GM12865 (cell line): Measurements from ENCODE around the gene SYTL2.

Experiments used
- DNase-seq: peaks from one replicate; pipeline ENCODE4 v3.0.0; 2010; ENCODE audit warnings: low read depth
- H3K4me3 ChIP-seq: 2 replicates; pipeline ENCODE4 v1.5.1; 2011; ENCODE audit warnings: mild to moderate bottlenecking, low read depth, low read length, control low read depth
- CTCF ChIP-seq: IDR thresholded peaks from 2 replicates; pipeline ENCODE4 v1.5.1; 2011; ENCODE audit warnings: low read length, control low read depth, low read depth, inconsistent platforms; ENCODE audit not compliant: insufficient read depth; ENCODE audit errors: missing control alignments

The SYTL2 gene

DNA sequence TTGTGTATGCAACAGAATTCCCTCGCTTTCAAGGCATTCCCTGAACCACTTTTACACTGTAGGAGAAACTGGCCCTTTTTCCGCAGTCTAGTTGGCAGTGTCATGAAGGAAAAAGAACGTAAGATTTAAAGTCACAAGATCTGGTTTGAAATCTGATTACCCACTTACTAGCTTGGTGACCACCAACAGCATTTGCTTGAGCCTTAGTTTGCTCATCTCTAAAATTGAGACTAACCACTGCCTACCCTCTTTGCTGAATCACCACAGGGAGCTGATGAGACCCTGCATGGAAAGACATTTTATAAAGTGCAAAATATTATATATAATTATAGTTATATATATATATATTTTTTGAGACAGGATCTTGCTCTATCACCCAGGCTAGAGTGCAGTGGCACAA, 39.4 kb downstream of the SYTL2 start:
- TF ChIP-seq CTCF, result no peak
- H3K4me3 ChIP-seq, result no peak overlapping the region

DNA sequence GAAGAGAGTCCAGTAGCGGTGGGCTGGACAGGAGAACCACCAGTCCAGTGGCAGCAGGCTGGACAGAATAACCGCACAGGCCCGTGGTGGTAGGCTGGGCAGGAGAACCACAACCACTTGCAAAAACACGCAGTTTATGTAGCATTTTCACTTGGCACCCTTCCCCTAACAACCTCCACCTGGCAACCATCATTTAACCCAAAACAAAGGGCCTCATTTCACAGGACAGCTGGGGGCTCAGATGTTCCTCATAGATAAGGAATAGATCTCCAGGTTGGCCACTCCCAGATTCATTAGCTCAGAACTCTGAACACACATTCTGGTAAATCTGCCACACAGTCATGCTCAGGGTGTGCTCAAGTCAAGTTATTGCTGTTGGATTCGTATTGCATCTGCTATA, 41.2 kb downstream of the SYTL2 start:
- H3K4me3 ChIP-seq, result no peak overlapping the region
- no peak for TF ChIP-seq CTCF
- DNase-seq, result no peak

More for the DNA sequence above, 39.4 kb downstream of the SYTL2 start:
- no peak for DNase-seq

DNA sequence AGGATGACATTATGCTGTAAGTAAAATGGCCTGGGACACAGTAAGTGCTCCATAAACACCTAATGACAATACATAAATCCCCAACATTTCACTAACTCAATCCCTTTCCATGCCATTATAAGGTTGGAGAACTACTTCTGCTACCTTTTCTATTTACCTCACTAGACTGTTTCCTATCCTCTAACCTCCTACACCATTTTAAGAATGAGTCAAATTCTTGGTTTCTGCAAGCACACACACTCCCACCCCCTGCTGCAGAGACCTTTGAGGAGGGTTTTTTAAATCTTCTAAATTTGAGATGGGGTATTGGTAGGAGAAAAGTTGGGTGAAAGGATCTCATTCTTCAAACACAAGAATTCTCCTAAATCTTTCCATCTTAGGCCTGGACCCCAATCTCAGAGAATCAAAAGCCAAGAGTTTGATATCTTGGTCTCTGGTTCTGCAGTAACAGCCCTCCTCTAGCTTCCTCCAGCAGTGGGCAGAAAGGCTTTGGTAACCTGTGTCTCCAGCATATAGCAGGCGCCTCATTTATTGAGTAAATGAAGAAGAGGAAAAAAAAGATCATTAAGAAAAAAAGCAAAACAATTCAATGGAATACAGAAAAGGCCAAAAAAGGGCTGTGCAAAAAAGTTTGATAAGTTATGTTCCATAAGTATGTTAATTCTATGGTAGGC, 42.3 kb downstream of the SYTL2 start:
- H3K4me3 ChIP-seq, result no peak overlapping the region
- no peak for TF ChIP-seq CTCF
- DNase-seq, result no peak

DNA sequence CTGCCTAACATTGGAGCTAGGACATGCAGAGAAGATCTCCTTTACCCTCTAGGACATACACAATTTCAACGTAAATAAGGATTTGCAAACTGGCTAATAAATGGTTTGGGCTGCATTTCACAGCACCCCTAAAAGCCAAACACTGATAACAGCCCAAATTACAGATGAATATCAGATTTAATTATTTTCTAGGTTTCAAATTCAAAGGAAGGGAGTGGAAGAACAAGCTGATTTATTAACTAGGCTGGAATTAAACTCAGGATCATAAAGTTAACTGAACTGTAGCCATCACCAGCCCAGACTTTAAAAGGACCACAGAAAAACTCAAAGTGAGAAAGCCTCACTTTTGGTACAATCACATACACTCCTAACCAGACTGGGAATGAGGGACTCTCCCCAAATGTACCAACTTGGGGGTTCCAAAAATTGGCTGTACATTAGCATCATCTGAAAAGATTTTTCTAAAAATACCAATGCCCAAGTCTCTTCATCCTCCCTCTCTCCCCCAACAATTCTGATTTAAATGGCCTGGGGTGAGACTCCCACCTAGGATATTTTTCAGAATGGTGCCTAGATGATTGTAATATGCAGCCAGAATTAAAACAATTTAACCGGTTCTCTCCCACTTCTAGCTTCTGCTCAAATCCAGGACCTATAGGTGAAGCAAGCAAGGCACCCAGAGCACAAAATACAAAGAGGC, 43.5 kb downstream of the SYTL2 start:
- TF ChIP-seq CTCF, result no peak
- DNase-seq, result no peak

GRCh38 chr11:85766721-85767161, 44.2 kb downstream of the SYTL2 start:
- DNase-seq, result no peak
- no peak for TF ChIP-seq CTCF
- H3K4me3 ChIP-seq, result no peak overlapping the region

More for the DNA sequence above, 43.5 kb downstream of the SYTL2 start:
- H3K4me3 ChIP-seq, result no peak overlapping the region

GRCh38 chr11:85764796-85765195, 46.1 kb downstream of the SYTL2 start:
- DNase-seq, result no peak
- no peak for TF ChIP-seq CTCF
- H3K4me3 ChIP-seq, result no peak overlapping the region
